Fibroblast of skin of abdomen (primary cell): ENCODE measurements around the gene SCAF4. TPM values are rescaled to one million over a fixed set of nuclear protein-coding genes. Genes with fewer than 3 reads are reported as not detected.
"Not testable (repeated sequence)": the region's sequence is repeated elsewhere in the genome, so short reads cannot be mapped to it uniquely, and the experiment has no call there.

Experiments used
- DNase-seq: peaks from one replicate; pipeline ENCODE4 v3.0.0-alpha.2; 2013
- polyA plus RNA-seq, 2 experiments: library from polyadenylated mRNA; unstranded; fragments of 120-200 nt; gene quantifications; one replicate each; pipeline ENCODE4 v1.2.1, GENCODE V29; 2013; ENCODE audit not compliant: insufficient read length in 2 of 2

SCAF4 gene, protein sequence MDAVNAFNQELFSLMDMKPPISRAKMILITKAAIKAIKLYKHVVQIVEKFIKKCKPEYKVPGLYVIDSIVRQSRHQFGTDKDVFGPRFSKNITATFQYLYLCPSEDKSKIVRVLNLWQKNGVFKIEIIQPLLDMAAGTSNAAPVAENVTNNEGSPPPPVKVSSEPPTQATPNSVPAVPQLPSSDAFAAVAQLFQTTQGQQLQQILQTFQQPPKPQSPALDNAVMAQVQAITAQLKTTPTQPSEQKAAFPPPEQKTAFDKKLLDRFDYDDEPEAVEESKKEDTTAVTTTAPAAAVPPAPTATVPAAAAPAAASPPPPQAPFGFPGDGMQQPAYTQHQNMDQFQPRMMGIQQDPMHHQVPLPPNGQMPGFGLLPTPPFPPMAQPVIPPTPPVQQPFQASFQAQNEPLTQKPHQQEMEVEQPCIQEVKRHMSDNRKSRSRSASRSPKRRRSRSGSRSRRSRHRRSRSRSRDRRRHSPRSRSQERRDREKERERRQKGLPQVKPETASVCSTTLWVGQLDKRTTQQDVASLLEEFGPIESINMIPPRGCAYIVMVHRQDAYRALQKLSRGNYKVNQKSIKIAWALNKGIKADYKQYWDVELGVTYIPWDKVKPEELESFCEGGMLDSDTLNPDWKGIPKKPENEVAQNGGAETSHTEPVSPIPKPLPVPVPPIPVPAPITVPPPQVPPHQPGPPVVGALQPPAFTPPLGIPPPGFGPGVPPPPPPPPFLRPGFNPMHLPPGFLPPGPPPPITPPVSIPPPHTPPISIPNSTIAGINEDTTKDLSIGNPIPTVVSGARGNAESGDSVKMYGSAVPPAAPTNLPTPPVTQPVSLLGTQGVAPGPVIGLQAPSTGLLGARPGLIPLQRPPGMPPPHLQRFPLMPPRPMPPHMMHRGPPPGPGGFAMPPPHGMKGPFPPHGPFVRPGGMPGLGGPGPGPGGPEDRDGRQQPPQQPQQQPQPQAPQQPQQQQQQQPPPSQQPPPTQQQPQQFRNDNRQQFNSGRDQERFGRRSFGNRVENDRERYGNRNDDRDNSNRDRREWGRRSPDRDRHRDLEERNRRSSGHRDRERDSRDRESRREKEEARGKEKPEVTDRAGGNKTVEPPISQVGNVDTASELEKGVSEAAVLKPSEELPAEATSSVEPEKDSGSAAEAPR
- polyA plus RNA-seq (2013, experiment 1 of 2; ENCODE audit: insufficient read length), result 21.5 TPM
- polyA plus RNA-seq (2013, experiment 2 of 2; ENCODE audit: insufficient read length), result 21.3 TPM

- peak; percentile 91 for DNase-seq
Observed at GRCh38 chr21:31731857-31732596, at the start of gene SCAF4. TSS of gene SCAF4 (minus strand) at chr21:31732118. CDS start at chr21:31731692, 426 bp downstream.

DNA sequence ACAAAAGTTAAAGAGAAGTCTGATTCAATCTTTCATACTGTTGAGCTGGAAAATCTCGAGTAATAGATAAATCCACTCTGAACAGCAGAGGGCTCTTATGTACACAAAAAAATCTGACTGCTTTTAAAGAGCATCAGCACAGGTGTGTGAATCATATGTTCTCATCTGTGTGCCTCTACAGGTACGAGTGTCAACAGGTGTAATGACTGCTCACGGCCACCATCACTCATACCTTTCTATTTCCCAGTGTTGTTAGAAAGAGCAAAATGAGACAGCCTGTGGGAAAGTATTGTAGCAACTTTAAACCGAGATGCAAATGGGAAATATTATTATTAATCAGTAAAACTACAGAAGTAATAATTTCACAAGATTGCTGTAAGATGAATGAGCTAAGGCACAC, 49.0 kb upstream of the SCAF4 start:
- DNase-seq, result no peak

DNA sequence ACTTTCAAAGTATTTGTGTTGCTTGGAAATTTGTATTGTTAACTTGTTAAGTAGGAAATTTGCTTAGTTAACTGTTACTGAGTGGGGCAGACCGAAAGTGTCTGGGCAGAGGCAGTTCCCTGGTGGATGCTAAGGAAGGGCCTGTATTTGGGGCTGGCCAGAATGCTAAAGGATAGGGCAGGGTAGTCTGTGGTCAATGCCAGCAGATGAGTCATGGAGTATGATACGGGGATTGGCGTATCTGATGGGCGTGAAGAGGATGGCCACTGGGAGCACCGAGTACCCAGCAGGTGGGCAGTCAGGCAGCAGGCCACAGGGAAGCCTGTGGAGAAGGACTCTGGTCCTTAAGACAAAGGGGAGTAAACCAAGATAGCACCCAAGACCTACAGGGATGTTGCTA, 46.6 kb upstream of the SCAF4 start:
- DNase-seq, result no peak

- DNase-seq, result no peak
Observed at GRCh38 chr21:31777857-31778256, 45.9 kb upstream of the SCAF4 start.

- DNase-seq, result no peak
Observed at GRCh38 chr21:31774031-31774430, 42.1 kb upstream of the SCAF4 start.

- no peak for DNase-seq
Observed at GRCh38 chr21:31772674-31773555, 41.0 kb upstream of the SCAF4 start.

DNA sequence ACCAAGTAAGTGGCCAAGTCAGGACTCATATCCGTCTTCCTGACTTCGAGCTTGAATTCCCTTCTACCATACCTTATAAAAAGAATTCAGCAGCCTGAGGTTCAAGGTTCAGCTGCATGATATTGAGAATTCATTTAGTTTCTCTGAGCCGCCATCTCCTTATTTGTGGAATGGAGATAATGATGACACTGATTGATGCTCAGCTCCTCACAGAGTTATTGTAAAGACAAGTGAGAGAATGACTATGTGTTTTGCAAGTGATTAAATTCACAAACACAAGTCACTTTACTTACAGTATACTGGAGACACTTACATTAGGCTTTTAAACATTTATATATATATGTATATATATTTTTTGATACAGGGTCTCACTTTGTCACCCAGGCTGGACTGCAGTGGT, 39.8 kb upstream of the SCAF4 start:
- no peak for DNase-seq

DNA sequence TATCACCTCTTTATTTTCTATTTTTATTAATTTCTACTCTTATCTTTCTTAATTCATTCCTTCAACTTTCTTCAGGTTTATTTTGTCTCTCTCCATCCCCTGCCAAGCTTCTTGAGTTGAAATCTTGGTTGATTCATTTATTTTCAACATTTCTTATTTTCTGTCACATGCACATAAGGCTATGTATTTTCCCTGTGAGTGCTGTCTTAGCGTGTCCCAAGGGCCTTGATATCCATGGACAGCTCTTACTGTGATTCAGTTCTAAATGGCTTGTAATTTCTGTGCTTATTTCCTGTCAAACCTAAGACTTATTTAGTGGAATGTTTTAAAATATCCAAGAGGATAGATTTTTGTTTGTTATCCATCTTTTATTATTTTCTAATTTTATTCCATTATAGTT, 36.8 kb upstream of the SCAF4 start:
- no peak for DNase-seq

DNA sequence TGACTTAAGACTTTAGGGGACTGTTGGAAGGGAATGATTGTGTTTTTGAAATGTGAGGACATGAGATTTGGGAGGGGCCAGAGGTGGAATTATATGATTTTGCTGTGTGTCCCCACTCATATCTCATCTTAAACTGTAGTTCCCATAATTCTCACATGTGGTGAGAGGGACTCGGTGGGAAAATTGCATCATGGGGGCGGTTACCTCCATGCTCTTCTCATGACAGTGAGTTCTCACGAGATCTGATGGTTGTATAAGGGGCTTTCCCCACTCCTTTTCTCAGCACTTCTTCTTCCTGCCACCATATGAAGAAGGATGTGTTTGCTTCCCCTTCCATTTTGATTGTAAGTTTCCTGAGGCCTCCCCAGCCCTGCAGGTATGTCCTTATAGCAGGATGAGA, 35.0 kb upstream of the SCAF4 start:
- no peak for DNase-seq

GRCh38 chr21:31765850-31766249, 33.9 kb upstream of the SCAF4 start:
- DNase-seq, result not testable (repeated sequence)

DNA sequence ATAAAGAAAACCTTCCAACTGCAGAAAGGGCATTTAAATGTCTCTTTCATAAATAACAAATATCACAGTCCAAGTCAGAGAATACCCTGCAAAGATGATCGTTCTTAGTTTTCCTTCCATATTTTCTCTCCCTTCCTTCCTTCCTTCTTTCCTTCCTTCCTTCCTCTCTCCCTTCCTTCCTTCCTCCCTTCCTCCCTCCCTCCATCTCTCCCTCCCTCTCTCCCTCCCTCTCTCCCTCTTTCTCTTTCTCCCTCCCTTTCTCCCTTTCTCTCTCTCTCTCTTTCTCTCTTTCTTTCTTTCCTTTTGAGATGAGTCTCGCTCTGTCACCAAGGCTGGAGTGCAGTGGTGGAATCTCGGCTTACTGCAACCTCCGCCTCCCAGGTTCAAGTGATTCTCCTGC, 29.0 kb upstream of the SCAF4 start:
- DNase-seq, result no peak

GRCh38 chr21:31756787-31757186, 24.9 kb upstream of the SCAF4 start:
- no peak for DNase-seq

GRCh38 chr21:31755027-31755426, 23.1 kb upstream of the SCAF4 start:
- no peak for DNase-seq

GRCh38 chr21:31754708-31754960, 22.7 kb upstream of the SCAF4 start:
- no peak for DNase-seq

DNA sequence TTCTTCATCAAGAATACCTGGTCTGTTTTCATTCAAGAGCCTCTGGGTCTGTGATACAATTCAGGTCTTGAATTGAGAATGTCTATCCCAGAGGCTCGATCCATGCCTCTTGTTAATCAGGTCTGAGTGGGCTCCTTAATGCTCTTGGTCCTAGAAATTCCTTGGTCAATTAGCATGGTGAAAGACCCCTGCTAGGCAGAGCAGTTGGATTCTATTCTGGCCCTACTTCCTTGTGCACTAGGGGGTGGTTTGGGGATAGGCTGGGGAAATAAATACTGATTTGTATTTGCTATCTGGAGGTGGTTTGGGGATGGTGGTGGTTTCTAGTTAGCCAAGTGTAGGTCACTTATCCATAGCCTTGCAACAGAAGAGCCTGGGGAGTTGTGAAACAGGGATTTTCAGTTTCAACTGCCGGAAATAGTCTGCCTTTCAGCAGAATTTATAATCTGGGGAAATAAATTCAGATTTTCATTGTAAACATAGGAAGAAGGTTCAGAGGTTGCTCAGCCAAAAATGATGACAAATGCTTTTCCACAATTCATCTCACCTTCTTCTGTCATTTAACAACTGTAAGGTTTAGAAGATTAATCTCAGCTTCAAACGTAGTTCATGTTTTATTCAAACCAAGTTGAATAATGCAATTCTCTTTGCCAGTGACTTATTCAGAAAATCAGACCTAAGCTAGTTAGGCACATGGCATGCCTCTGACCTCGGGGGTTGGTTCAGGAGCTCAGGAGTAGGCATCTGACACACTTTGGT, 22.2 kb upstream of the SCAF4 start:
- DNase-seq, result no peak

DNA sequence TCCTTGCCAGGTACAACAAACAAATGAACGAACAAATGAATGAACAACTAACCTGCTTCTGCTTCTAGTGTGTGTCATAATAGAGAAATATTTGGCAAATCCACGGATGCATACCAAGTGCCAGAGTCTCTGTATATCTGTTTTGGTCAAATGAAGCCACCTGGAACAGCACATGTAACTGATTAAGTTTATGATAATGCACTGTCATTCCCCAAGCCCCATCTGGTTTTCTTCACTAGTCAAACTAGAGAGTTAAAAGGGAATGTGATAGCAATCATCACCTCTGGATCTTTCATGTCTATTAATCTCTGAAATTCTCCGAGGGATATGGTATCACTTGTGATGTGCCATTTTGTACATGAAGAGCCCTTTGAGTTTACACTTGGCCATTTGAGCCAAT, 21.0 kb upstream of the SCAF4 start:
- peak; percentile 24 for DNase-seq

DNA sequence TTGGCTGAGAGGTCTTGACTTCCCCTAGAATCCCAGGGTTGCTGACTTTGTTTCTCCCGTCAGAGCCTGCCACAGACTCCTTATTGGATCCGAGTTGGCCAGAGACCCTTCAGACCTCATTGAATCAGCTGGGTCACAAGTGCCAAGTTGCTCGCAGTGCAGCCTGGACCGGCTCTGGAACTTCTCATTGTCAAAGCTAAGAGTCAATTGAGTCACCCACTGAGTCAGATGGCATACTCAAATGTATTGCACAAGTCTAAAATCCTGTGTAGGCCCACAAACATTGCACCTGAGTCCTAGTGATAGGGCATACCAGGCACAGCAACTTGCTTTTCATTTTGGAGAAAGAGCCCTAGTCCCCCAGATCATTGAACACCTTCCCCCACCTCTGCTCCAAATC, 20.4 kb upstream of the SCAF4 start:
- no peak for DNase-seq

- DNase-seq, result peak; percentile 55
Observed at GRCh38 chr21:31750843-31751242, 18.9 kb upstream of the SCAF4 start.

DNA sequence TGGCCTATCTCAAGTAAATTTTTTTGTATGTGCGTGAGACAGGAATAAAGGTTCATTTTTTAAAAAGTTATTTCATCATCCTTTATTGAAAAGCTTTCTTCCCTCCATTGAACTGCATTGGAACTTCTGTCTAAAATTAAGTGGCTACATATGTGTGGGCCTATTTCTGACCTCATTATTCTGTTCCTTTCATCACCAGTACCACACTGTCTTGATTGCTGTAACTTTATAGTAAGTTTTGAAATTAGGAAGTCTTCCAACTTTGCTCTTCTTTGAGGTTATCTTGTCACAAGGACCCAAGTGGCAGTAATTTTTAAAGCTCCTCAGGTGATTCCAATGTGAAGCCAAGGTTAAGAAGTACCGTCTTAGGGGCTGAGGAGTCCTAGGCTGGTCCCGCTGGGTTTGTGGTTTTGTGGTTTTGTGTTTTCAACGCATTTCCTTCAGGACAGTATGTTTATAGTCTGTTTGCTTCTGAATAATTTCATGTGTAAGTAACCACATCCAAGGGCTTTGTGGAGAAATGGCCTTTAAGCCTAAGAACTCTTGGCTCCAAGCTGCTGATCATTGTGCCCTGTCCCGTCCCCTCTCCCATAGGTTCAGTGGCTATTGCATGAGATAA, 12.4 kb upstream of the SCAF4 start:
- peak; percentile 23 for DNase-seq

GRCh38 chr21:31743712-31744111, 11.8 kb upstream of the SCAF4 start:
- no peak for DNase-seq
